Breast epithelium (tissue), 4 donors: ENCODE measurements around the gene APOL6. TPM values are rescaled to one million over a fixed set of nuclear protein-coding genes. Genes with fewer than 3 reads are reported as not detected.

Experiments
- DNase-seq, 2 donors: peaks; one replicate each; pipeline ENCODE4 v3.0.0-alpha.2; 2019; ENCODE audit warnings: low spot score in 2 of 2
- H3K27ac ChIP-seq, 2 donors: fragments of 200-600 bp; sonication (generic) in 1 of 2; one replicate each; pipeline ENCODE4 v1.5.1; 2016 to 2019; ENCODE audit warnings: mild to moderate bottlenecking in 1 of 2
- H3K27me3 ChIP-seq, 2 donors: fragments of 200-600 bp; sonication (generic) in 1 of 2; one replicate each; pipeline versions ENCODE4 v1.5.1 to v1.6.0; 2017 to 2019; ENCODE audit warnings: control low read depth in 1 of 2, mild to moderate bottlenecking in 1 of 2
- H3K36me3 ChIP-seq: fragments of 200-600 bp; one replicate; pipeline ENCODE4 v1.5.1; 2019
- H3K4me1 ChIP-seq, 2 donors: fragments of 200-600 bp; sonication (generic); one replicate each; pipeline ENCODE4 v1.5.1; 2016 to 2019; ENCODE audit warnings: control low read depth in 1 of 2
- H3K4me3 ChIP-seq, 3 donors: fragments of 200-600 bp; sonication (generic); 1 replicate in 2 of 3; 2 replicates in 1 of 3; pipeline ENCODE4 v1.5.1; 2016 to 2019; ENCODE audit warnings: mild to moderate bottlenecking in 3 of 3, moderate library complexity in 2 of 3
- H3K9me3 ChIP-seq, 2 donors: fragments of 200-600 bp; sonication (generic) in 1 of 2; one replicate each; pipeline ENCODE4 v1.5.1; 2016 to 2019; ENCODE audit warnings: control low read depth in 1 of 2
- POLR2A ChIP-seq: fragments of 450-650 bp; IDR thresholded peaks from one replicate; pipeline ENCODE4 v1.6.1; 2016; ENCODE audit warnings: antibody characterized with exemption, mild to moderate bottlenecking, moderate library complexity
- POLR2AphosphoS5 ChIP-seq, 3 donors: sonication (generic); formaldehyde crosslinking; IDR thresholded peaks; one replicate each; pipeline ENCODE4 v1.6.1; 2017; ENCODE audit warnings: antibody characterized with exemption in 3 of 3
- intact Hi-C: fragments of 100-400 bp; cut with DNase I; formaldehyde crosslinking; loops from one replicate; pipeline ENCODE4 v1.15.1; 2023; ENCODE audit warnings: low total_unique reads
- total RNA-seq, 3 donors: library from RNA; depleted of rRNA; stranded (reverse); fragments of >200 nt; gene quantifications; one replicate each; pipeline ENCODE4 v1.1.0, GENCODE V29; 2016
- TF ChIP-seq, protein P1 (sequence below), 3 donors: fragments of 450-650 bp; IDR thresholded peaks; one replicate each; pipeline ENCODE4 v1.5.1; 2016 to 2017; ENCODE audit warnings: antibody characterized with exemption in 3 of 3, mild to moderate bottlenecking in 3 of 3, moderate library complexity in 3 of 3

APOL6 gene
- total RNA-seq, 3 donors from 2014 or later, result 21.2 to 59.7 (median 25.6) TPM

DNA sequence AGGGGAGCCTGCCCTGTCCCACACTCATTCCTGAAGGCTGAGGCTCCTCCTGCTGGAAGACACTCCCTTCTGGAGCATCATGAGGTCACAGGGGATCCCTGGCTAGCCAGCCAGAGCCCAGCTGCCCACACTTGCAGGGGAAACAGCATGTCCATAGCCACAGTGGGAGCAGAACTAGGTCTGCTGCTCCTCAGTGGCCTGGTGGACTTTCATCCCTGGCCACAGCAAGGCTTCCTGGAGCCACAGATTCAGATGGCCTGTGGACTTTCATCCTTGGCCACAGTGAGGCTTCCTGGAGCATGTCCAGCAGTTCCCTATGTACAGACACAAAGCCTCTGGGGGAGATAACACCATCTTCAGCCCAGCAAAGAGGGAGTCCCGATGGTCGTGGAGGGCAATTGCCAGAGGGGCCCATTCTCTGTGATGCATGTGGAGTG, 5.9 kb upstream of the APOL6 start:
- H3K4me1 ChIP-seq, result peaks cover 19 to 22% of the 10 kb centered on the region in 2 donors
- H3K27me3 ChIP-seq, result no peaks in the 10 kb centered on the region
- H3K27ac ChIP-seq, result no peak overlapping the region
- H3K36me3 ChIP-seq, result no peaks in the 10 kb centered on the region
- no peak overlapping the region for H3K4me3 ChIP-seq
- intact Hi-C loops, result no loop called here
- no peak for DNase-seq
- TF ChIP-seq, protein P1, sequence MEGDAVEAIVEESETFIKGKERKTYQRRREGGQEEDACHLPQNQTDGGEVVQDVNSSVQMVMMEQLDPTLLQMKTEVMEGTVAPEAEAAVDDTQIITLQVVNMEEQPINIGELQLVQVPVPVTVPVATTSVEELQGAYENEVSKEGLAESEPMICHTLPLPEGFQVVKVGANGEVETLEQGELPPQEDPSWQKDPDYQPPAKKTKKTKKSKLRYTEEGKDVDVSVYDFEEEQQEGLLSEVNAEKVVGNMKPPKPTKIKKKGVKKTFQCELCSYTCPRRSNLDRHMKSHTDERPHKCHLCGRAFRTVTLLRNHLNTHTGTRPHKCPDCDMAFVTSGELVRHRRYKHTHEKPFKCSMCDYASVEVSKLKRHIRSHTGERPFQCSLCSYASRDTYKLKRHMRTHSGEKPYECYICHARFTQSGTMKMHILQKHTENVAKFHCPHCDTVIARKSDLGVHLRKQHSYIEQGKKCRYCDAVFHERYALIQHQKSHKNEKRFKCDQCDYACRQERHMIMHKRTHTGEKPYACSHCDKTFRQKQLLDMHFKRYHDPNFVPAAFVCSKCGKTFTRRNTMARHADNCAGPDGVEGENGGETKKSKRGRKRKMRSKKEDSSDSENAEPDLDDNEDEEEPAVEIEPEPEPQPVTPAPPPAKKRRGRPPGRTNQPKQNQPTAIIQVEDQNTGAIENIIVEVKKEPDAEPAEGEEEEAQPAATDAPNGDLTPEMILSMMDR (IDR thresholded peaks at IDR 0.05), result no peak
- TF ChIP-seq POLR2AphosphoS5 (IDR thresholded peaks at IDR 0.05), result no peak
- no peak for TF ChIP-seq POLR2A
- H3K9me3 ChIP-seq, result no peaks in the 10 kb centered on the region

DNA sequence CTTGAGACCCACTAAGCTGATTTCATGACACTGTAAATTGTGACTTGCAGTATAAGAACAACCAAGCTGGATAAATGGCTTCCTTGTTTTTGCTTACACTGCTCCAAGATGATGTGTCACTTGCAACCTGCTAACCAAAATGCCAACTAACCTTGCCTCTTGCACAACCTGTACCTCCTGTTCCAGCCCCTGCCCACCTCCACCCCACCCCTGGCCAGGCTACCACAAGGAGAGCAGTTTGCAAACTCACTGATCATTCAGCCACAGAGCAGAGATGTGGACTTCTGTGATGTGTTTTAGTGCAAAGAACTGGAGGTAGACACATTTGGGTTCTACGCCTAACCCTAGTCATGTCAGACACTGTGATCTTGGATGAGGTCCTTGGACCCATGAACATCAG, 4.3 kb upstream of the APOL6 start:
- no peak for TF ChIP-seq POLR2A
- no peak for TF ChIP-seq POLR2AphosphoS5 (IDR thresholded peaks at IDR 0.05)
- TF ChIP-seq, protein P1 (IDR thresholded peaks at IDR 0.05), result no peak

DNA sequence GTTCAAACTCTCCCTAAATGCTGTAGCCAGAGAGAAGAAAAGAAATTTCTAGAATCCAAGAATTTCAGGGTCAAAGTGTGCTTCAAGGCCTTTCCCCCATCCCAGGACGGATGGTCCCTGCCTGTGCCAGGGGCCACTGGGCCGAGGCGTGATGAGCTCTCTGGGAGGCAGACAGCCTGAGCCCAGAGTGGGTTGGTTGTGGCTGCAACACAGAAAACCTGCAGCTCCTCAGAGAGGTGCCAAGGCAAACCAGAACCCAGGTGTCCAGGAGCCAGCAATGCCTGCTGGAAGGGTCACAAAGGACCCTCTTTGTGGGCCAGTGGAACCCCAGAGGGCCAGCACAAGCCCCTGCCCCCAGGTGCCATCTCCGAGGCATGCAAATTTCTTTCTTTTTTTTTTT, 2.6 kb upstream of the APOL6 start:
- DNase-seq, result no peak
- no peaks in the 10 kb centered on the region for H3K36me3 ChIP-seq
- no peak overlapping the region for H3K27ac ChIP-seq
- H3K4me3 ChIP-seq, result no peak overlapping the region
- no peaks in the 10 kb centered on the region for H3K9me3 ChIP-seq
- peaks cover 9 to 15% of the 10 kb centered on the region in 2 donors for H3K4me1 ChIP-seq
- TF ChIP-seq POLR2A, result no peak
- TF ChIP-seq POLR2AphosphoS5 (IDR thresholded peaks at IDR 0.05), result no peak
- TF ChIP-seq, protein P1 (IDR thresholded peaks at IDR 0.05), result no peak
- intact Hi-C loops, result no loop called here
- no peaks in the 10 kb centered on the region for H3K27me3 ChIP-seq

More for the DNA sequence above, 4.3 kb upstream of the APOL6 start:
- DNase-seq, result no peak
- no peaks in the 10 kb centered on the region for H3K27me3 ChIP-seq
- no peak overlapping the region for H3K27ac ChIP-seq
- peaks cover 9 to 15% of the 10 kb centered on the region in 2 donors for H3K4me1 ChIP-seq
- H3K4me3 ChIP-seq, result no peak overlapping the region
- no peaks in the 10 kb centered on the region for H3K36me3 ChIP-seq
- no peaks in the 10 kb centered on the region for H3K9me3 ChIP-seq
- intact Hi-C loops, result no loop called here

DNA sequence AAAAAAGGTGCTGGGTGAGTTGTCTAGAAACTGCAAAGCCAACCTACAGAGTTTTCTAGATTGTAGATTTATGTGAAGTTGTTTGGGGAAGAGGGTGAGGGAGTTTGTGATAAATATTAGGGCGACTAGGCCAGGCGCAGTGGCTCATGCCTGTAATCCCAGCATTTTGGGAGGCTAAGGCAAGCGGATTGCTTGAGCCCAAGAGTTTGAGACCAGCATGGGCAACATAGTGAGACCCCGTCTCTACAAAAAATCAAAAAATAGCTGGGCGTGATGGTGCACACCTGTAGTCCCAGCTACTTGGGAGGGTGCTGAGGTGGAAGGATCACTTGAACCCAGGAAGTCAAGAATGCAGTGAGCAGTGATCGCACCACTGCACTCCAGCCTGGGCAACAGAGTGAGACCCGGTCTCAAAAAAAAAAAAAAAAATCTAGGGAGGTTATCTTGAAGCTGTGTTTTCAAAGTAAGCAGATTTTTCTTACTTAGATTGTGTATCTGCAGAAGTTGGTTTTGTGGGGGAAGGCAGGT, 844 bp downstream of the APOL6 start:
- Histone ChIP-seq H3K4me3 (peak overlapping the region; percentile 69 to 96 (median 73)), H3K27ac (peak overlapping the region; percentile 92 to 99), H3K4me1 (peaks cover 9 to 15% of the 10 kb centered on the region in 2 donors)

DNA sequence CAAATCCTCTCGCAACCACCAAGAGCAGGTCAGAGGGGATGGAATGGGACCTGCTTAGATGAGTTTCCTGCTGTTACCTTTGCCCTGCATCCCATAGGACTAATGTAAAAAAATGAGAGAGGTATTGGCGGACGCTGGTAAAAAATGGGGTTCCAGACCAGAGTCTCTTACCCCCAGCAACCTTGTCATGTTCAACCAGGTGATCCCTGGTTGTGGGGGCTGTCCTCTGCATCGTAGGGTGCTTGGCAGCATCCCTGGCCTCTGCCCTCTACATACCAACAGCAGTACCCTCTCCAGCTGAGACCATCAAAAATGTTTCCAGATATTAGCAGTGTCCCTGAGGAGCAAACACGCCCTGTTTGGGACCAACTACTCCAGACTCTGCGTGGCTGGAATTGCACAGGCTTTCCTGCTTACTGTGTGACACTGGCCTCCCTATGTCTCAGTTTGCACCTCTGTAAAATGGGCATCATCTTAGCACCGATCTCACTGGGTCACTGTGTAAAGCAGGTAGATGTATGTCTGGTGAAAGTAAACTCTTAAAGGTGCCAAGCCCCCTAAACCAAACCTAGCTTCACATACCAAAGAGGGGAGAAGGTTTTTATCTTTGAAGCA, 1.5 kb downstream of the APOL6 start:
- Histone ChIP-seq H3K4me3 (peak overlapping the region; percentile 69 to 96 (median 73)), H3K27ac (no peak overlapping the region), H3K4me1 (peaks cover 9 to 15% of the 10 kb centered on the region in 2 donors), H3K36me3 (no peaks in the 10 kb centered on the region), H3K9me3 (no peaks in the 10 kb centered on the region), H3K27me3 (no peaks in the 10 kb centered on the region)
- intact Hi-C loops, result no loop called here
- DNase-seq, result no peak
- TF ChIP-seq POLR2A (no peak), POLR2AphosphoS5 (IDR thresholded peaks at IDR 0.05) (no peak)
- TF ChIP-seq, protein P1 (IDR thresholded peaks at IDR 0.05), result no peak

More for the DNA sequence above, 844 bp downstream of the APOL6 start:
- no peak for DNase-seq
- H3K36me3 ChIP-seq, result no peaks in the 10 kb centered on the region
- H3K9me3 ChIP-seq, result no peaks in the 10 kb centered on the region
- H3K27me3 ChIP-seq, result no peaks in the 10 kb centered on the region
- no peak for TF ChIP-seq POLR2A
- TF ChIP-seq, protein P1 (IDR thresholded peaks at IDR 0.05), result no peak
- no peak for TF ChIP-seq POLR2AphosphoS5 (IDR thresholded peaks at IDR 0.05)
- intact Hi-C loops, result no loop called here
